Embryonic facial prominence (tissue), 1 donor: ENCODE results near the gene LRIT3.

Source experiments
- DNase-seq: peaks from one replicate; pipeline ENCODE4 v3.0.0-alpha.2; 2016; ENCODE audit errors: extremely low spot score

Gene LRIT3

GRCh38 chr4:109908731-109909130 lies 60.8 kb downstream of the LRIT3 start:
- no peak for DNase-seq

- DNase-seq, result no peak
These were observed 62.3 kb downstream of the LRIT3 start for GRCh38 chr4:109910256-109910655.

- DNase-seq, result no peak
These were observed 65.0 kb downstream of the LRIT3 start, which contains the start of gene EGF for GRCh38 chr4:109912706-109913595. Gene EGF, plus strand, starts transcription at chr4:109912883. Its CDS starts 453 bp downstream, at chr4:109913336.

- DNase-seq, result no peak
These were observed 65.8 kb downstream of the LRIT3 start for GRCh38 chr4:109913596-109914241.

GRCh38 chr4:109914322-109914721 lies 66.4 kb downstream of the LRIT3 start:
- DNase-seq, result no peak

- no peak for DNase-seq
These were observed 67.6 kb downstream of the LRIT3 start for GRCh38 chr4:109915385-109916026.

- DNase-seq, result no peak
These were observed 68.1 kb downstream of the LRIT3 start for GRCh38 chr4:109916027-109916409.

- DNase-seq, result no peak
These were observed 73.5 kb downstream of the LRIT3 start for GRCh38 chr4:109921384-109921808.
